Measurements from ENCODE around the gene COL9A3.

Gene COL9A3

GRCh38 chr20:62778601-62779416, 38.0 kb upstream of the COL9A3 start:
- DNase-seq (ENCODE audit: low read depth) = no peak

GRCh38 chr20:62779417-62779685, 37.5 kb upstream of the COL9A3 start:
- DNase-seq (ENCODE audit: low read depth) = no peak

DNA sequence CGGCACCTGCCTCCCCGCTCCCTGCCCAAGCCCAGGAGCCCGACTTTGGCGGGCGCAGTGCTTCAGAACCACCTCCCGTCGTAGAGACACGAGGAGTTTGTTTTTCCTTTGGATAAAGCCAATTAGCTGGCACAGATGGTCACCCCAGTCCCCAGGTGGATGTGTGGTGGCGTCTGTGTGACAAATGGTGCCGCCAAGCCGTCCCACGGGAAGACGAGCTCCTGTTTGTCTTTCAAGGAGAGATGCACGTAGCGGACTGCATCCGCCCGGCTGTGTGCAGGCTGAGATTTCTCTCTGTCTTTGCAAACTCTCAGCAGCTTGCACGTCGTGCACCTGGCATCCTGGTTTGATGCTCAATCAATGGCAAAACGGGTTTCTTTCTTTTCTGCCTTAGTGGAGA, 36.6 kb upstream of the COL9A3 start:
- DNase-seq (ENCODE audit: low read depth) = no peak

- DNase-seq (ENCODE audit: low read depth) = no peak
These were observed 36.2 kb upstream of the COL9A3 start for GRCh38 chr20:62780696-62781095.

DNA sequence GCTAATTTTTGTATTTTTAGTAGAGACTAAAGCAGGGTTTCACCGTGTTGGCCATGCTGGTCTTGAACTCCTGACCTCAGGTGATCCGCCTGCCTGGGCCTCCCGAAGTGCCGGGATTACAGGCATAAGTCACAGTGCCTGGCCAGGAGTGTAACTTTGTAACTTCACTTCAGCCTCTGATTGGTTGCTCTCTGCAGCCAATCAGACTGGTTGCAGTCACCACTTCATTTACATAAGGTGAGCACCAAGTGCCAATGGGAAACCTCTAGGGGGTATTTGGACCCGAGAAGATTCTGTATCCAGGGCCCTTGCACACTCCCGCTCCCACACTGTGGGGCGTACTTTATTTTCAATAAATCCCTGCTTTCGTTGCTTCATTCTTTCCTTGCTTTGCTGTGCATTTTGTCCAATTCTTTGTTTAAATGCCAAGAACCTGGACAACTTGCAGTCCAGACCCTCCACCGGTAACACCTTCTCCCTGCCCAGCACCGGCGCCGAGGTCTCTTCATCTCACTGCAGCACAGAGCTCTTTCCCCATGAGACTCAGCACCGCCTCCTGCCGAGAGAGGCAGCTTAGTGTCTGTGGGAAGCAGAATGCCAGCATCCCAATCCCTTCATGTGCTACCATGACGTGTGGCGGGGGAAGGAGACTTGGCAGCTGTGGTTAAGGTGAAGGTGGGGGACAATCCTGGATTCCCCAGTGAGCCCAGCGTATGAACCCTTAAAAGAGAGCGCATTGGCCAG, 34.5 kb upstream of the COL9A3 start:
- no peak for DNase-seq (ENCODE audit: low read depth)

DNA sequence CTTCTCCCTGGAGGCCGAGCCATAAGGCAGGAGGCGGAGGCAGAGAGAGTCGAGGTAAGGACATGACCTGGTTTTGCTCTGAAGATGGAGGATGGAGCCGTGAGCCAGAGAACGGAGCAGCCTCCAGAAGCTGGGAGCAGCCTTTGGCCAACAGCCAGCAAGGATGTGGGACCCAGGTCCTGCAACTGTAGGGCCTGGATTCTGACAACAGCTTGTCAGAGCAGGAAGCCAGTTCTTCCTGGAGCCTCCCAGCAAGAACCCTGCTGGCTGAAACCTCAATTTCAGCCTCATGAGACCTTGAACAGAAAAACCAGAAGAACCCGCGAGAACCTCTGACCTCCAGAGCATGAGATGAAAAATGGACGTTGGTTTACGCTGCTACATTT, 34.0 kb upstream of the COL9A3 start:
- DNase-seq (ENCODE audit: low read depth) = no peak

GRCh38 chr20:62784497-62784896, 32.4 kb upstream of the COL9A3 start:
- no peak for DNase-seq (ENCODE audit: low read depth)

DNA sequence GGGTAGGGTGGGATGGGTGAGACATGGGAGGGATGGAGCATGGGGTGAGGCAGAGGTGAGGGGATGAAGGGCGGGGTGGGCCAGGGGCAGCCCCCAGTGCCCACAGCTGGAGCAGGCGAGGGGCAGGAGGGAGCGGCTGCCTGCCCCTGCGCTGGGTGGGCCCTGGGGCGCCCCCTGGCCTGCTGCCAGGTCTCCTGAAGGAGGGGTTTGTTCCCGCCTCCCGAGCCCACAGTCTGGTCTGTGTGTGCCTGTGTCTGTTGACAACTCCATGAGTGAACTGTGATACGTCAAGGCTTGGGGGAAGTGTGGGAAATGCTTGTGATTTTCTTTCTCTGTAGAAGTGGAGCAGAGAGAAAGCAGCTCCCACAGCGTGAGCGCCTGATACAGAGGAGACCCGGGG, 31.5 kb upstream of the COL9A3 start:
- DNase-seq (ENCODE audit: low read depth) = no peak

DNA sequence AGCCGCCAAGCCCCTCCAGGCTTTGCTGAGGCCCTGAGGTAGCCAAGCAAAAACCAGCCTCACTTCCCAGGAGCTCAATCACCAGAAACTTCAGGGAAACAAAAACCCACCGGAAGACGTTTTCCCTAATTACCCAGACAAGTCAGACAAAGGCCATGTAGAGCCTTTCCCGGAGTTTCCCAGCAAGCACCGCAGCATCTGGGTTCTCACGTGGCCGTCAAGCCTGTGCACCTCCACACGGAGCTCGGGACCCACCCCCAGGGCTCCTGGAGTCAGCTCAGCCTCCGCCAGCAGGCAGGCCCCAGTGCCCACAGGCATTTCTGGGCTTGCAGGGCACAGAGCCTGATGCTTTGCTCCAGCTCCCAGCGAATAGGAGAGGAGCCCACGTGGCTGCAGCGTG, 30.7 kb upstream of the COL9A3 start:
- no peak for DNase-seq (ENCODE audit: low read depth)

DNA sequence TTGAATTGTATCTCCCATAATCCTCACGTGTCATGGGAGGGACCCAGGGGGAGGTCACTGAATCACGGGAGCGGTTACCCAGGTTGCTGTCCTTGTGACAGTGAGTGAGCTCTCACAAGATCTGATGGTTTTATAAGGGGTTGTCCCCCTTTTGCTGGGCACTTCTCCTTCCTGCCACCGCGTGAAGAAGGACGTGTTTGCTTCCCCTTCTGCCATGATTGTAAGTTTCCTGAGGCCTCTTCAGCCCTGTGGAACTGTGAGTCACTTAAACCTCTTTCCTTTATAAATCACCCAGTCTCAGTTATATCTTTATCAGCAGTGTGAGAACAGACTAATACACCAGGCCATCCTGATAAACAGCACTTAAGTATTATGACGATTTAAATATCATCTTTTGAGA, 29.5 kb upstream of the COL9A3 start:
- no peak for DNase-seq (ENCODE audit: low read depth)

DNA sequence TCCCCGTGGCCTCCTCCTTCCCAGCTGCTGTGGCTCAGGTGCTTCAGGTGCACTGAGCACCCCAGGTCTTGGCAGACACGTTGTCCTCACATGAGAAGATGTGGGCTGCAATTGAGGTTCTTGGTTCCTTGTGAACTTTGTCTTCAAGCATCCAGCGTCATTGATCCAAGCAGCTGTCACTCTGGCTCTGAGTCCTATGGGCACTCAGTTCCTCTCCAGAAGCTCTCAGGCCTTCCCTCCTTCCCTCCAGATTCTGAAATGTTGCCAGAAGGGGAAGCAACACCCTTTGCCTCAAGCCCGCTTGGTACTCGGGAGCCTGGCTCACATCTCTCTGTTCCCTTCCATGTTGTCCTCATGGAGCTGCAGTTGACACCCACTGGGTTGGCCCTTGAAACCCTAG, 29.0 kb upstream of the COL9A3 start:
- DNase-seq (ENCODE audit: low read depth) = no peak

GRCh38 chr20:62788607-62789006, 28.2 kb upstream of the COL9A3 start:
- no peak for DNase-seq (ENCODE audit: low read depth)

DNA sequence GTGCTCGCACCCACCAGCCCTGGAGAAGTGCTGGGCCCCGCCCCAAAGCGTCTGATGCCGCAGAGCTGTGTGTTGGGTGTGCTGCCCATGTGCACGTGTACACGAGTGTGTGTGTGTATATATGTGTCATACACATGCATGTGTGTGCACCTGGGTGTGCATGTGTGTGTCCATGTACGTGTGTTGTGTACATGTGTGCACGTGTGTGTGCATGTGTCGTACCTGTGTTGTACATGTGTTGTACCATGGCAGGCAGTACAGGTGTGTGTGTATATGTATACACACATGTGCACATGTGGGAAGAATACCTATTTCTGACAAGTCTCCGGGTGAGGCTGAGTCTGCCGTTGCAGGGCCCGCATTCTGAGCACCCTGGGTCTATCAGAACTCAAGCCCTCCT, 26.8 kb upstream of the COL9A3 start:
- no peak for DNase-seq (ENCODE audit: low read depth)

GRCh38 chr20:62791301-62792181, 25.3 kb upstream of the COL9A3 start:
- DNase-seq (ENCODE audit: low read depth) = peak; percentile 74

GRCh38 chr20:62792182-62792939, 24.5 kb upstream of the COL9A3 start:
- DNase-seq (ENCODE audit: low read depth) = no peak

DNA sequence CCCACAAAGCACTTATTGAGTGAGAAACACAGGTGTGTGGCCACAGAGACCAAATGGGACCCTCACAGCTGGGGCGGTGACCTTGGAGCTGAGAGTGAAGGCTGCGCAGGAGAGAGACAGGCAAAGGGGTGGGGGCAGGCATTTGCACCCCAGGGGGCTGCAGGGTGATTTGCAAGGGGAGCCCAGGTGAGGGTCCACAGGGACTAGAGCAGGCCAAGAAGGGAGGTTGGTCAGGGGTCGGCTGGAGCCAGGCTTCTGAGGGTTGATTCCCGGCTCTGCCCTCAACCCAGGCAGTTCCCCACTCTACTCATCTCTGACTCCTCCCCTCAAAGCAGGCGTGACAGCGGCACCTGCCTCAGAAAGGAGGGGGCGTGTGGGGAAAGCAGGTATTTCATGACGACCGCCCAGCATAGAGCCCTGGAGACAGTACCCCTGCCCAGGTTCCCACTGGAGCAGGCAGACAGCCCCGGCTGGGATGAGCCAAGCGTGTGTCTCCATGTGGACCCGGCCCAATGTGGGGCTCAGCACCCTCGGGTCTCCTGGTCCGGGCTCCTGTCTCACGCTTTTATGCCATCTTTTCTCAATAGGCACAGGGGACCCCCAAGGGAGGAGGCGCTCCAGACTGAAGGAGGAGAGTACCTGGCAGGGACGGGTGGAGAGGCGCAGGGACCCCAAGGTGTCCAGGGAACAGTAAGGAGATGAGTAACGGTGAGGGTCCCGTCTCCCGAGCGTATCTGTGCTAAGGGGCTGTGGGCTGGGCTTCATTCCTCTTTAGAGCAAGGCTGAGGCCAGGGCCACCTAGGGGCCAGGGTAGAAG, 23.7 kb upstream of the COL9A3 start:
- DNase-seq (ENCODE audit: low read depth) = no peak

GRCh38 chr20:62793757-62794006, 23.2 kb upstream of the COL9A3 start:
- DNase-seq (ENCODE audit: low read depth) = no peak

- peak; percentile 89 for DNase-seq (ENCODE audit: low read depth)
These were observed 22.7 kb upstream of the COL9A3 start for GRCh38 chr20:62794007-62794724.

DNA sequence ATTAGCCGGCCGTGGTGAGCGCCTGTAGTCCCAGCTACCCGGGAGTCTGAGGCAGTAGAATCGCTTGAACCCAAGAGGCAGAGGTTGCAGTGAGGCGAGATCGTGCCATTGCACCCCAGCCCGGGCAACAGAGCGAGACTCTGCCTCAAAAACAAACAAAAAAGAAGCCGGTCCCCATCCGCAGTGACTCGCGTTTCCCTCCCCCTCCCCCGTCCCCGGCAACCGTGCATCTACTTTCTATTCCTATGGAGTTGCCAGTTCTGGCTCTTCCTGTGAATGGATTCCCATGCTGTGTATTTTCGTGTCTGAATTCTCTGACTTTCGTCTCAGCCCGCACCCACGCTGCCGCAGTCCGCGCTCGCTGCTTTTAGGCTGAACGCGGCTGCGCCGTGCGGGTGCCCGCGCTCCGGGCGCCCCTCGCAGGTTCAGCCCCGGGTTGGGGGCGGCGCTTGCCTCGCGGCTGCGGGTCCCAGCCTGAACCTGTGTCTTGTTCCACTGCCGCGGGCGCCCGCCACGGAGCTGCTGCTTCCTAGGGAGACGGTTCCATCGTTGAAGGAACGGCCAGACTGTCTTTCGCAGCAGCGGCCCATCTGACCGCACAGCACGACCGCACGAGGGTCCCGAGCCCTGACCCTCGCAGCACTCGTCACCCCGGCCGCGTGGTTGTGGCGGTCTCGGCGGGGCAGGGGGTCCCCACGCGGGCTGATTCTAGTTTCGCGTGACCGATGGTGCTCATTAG, 21.7 kb upstream of the COL9A3 start:
- no peak for DNase-seq (ENCODE audit: low read depth)
